GM18909 (cell line): ENCODE results near the gene GBP1.
"Not testable (repeated sequence)": the region's sequence is repeated elsewhere in the genome, so short reads cannot be mapped to it uniquely, and the experiment has no call there.

ENCODE experiments used
- ATAC-seq: cut with Tn5 transposase; IDR thresholded peaks from one replicate; pipeline ENCODE4 v1.9.1; 2021; ENCODE audit warnings: mild to moderate bottlenecking; ENCODE audit not compliant: unreplicated experiment, poor library complexity

GBP1 gene

DNA sequence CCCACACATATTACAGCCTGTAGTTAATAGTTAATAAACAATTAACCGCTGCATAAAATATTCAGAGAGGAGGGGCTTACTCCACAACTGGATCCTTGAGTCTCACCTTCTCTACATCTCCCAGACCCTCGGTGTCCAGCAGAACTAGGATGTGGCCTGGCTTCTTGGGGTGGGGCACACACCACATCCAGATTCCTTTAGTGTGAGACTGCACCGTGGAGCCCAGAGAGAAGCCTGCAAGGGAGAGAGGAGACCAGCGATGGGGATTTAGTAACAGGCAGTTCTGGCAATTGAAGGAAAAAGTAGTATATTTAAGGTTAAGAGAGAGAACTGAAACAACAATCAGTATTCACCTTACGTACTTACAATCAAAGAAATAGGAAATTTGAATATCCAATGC, 4.9 kb downstream of the GBP1 start:
- ATAC-seq, result no peak

DNA sequence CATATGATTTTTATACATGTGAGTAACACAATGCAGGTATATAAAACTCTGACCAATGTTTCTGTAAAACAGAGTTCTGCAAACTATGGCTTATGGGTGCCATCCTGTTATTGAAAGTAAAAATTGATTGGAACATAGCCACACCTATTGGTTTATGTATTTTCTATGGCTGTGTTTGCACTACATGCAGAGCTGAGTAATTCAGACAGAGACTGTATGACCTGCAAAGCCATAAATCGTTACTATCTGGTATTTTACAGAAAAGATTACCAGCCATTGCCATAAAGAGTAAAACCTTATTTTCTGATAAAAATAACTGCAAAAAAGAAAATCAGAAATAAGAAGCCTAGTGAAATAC, 13.1 kb downstream of the GBP1 start:
- no peak for ATAC-seq

DNA sequence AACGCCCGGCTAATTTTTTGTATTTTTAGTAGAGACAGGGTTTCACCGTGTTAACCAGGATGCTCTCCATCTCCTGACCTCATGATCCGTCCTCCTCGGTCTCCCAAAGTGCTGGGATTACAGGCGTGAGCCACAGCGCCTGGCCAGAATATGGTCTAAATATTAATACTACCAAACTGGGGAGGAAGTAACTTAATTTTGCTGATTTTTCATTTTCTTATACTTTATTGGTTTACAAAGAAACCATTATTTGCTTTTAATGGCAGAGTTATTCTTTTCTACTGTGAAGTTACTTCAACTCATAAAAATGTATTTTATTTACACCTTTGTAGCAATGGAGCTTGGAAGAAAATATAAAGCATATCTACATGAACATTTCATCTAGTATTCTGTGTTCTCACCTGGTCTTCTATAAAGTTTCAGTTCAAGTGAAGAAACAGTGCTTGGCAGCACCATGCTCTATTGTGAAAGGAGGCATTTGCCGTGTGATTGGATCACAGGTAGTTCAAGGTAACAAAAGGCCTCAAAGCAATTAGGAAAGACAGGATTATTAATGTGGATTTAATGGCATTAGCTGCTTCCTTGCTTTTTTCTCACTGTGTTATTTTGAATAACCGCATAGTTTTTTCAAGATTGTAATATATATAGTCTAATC, 13.6 kb downstream of the GBP1 start:
- ATAC-seq, result no peak

DNA sequence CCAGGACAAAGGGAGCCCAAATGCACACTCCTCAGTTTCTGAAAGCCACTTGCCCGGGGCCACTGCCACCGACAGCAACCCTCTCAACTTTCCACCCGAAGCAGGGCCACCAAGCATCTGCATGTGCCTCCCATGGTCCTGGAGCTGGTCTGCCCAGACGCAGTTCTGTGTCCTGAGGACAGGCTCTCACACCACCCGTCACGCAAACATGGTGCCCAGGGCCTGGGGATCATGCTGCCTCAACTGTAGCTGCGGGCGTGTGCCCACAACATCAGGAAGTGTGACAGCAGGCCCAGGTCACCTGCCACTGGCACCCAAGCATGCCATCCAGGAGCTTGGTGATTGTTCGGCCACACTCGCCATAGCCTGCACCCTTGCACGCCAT, 14.4 kb downstream of the GBP1 start:
- no peak for ATAC-seq

DNA sequence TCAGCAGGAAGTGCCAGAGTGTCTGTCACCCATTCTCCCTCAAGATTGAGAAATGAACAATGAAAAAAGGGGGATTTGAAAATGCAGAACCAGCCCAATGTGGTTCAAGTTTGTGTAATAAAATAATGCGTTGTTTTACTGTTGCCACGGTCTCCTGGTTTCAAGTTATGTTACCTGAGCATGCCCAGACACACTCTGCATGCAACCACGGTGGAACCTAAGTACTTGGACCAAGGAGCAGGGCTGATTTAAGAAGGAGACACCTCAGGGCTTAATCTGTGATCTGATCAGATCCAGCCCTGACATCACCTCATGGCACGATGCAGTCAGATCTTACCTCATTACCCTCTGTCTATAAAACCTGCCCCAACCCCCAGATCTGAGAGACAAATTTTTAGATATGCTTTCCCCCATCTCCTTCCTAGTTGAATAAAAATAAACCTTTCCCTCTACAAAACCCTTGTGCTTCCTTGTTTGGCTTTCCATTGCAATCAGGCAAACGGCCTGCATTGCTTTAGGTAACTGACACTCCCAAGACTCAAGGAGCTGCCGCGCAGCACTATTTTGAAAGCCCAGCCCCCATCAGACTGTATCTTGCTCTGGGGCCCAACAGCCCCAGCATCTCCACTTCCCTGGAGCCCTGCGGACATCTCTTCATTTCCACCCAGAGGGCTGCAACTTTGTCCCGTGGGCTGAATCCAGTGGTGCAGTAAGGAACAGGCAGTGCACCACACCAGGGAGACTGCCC, 14.9 kb downstream of the GBP1 start:
- not testable (repeated sequence) for ATAC-seq

DNA sequence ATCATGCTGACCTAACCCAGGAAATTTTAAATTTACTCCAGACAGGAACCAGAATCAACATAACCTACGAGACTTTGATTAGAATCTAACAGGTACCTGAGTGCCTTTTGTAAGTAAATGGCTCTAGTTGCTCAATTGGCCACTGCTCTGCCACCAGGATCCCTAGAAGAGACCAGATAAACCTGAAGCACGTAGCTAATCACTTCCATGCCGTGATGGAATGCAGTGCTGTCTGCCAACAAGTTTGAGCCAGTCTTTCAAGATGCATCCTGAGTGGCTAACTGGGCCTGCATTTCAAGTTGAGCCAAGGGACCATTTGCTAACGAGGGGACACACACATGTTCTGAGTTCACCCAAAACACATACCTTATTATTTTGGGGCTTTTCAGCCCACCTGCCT, 15.8 kb downstream of the GBP1 start:
- not testable (repeated sequence) for ATAC-seq

DNA sequence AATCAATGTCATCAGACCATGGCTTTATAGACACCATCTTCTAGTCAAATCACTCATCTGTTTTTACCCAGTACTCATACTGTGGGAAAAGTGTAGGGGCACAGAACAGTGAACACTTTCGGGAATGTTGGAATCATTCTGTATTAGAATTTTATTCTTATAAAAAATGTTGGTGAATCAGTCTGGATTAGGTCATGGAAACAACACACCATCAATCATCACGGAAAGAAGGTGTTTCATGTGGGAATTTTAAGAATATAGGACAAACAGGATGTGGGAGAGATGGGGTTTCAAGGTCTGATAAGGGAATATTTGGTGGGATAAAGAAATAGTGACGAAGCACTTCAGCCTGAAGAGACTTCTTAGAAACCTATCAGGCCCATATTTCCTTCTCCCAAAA, 17.3 kb downstream of the GBP1 start:
- ATAC-seq, result no peak

DNA sequence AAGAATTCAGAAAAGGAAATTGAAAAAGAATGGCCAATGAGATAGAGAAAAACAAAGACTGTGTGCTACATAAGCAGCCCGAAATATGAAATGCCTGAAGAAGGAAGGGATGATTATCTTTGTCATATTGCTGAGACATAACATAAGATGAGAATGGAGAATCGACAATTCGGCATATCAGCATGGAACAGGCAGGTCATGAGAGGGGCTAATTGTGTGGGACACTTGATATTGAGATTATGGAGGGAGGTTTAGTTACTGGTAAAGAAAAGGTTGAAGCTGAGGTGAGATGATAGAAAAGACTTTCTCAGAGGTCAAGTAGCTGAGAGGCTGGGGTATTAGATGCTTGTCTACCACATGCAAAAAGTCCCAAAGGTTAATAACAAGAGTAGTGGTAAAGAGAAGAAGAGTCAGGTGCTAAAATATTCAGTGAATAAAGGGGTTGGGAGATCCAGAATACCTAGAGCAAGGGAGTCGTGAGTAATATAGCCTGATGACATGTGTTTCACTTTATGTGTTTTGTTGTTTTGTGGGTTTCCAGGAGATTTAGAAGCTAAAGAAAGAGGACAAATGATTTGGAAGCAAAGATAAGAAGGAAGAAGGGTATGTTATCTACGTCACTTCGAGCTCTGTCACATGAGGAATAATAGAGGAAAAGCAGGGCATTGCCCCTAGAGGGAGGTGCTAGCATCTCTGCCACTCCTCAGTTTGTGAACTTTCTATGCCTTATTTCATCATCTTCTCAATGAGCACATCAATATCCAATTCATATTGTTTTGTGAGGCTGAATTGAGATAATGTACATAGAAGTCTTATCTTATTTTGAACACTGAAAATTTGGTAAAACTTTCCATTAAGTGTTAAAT, 18.5 kb downstream of the GBP1 start:
- ATAC-seq, result not testable (repeated sequence)

DNA sequence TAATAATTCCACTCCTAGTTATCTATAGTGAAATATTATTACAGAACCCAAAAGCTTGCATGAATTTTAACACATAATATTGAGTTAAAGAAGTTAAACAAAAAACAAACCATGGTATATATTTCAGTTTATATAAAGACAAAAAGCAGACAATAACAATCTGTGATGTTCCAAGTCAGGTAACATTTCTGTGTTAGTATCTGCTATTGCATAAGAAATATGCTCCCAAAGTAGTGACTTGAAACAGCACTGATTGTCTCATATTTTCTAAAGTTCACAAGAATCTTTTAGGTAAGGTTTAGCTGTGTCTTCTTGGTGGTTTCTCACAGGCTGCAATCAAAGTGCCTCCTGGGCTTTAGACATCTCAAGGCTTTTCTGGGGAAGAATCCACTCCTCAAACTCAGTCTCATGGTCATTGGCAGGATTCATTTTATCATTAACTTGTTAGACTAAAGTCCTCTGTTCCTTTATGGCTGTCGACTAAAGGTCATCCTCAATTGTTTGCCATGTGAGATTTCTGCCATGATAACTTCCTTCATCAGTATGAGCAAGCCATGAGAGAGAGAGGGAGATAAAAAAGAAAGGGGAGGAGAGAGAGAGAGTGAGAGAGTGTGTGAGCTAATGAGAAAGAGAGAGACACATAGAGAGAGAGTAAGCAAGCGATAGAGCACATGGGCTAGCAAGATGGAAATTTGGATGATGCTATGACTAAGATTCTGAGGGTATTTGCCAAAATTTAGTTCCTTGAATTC, 19.9 kb downstream of the GBP1 start:
- ATAC-seq, result no peak

DNA sequence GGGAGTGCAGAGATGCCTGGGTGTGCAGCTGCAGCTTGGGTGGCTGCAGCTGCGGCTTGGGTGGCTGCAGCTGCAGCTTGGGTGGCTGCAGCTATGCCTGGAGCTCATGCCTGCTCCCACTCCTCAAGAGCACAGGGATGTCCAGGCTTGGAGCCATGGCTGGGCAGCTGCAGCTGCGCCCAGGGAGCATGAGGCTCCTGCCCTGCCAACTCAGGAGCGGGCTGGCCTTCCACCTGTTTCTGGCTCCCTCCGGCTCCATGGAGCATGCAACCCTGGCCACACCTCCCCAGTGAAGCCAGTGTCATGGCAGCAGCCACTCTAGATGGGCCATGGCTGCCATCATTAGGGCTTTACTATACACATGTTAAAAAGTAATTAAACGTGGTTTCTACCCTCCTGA, 21.1 kb downstream of the GBP1 start:
- no peak for ATAC-seq

DNA sequence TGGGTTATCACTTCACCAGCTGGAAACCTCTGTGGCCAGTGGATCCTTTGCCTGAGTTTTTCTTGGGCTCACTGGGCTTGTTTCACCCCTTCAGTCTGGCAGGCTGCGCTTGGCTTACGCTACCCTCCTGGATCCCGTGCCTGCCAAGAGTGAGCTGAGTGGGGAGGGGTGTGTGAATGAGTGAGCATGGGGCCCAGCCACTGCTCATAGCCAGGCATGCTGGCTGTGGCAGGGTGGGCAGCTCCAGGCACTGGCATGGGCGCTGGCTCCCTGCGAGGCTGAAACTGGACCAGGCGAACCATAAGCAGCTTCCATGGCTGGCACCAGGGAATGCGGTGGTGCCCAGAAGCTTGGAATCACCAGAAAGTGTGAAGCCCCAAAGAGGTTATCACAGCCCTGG, 22.5 kb downstream of the GBP1 start:
- ATAC-seq, result no peak

DNA sequence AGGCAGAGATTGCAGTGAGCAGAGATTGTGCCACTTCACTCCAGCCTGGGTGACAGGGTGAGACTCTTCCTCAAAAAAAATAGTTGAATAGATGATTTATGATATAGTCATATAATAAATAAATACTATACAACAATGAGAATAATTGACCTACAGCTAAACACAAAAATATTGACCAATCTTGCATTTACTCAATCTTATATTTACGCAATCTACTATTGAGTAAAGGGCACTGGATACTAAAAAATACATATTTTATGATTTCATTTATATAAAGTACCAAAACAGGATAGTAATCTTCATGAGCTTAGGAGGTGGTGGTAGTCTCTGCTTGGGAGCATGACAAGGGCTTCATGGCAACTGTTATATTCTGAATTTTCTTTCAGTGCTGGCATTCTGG, 23.3 kb downstream of the GBP1 start:
- ATAC-seq, result no peak

DNA sequence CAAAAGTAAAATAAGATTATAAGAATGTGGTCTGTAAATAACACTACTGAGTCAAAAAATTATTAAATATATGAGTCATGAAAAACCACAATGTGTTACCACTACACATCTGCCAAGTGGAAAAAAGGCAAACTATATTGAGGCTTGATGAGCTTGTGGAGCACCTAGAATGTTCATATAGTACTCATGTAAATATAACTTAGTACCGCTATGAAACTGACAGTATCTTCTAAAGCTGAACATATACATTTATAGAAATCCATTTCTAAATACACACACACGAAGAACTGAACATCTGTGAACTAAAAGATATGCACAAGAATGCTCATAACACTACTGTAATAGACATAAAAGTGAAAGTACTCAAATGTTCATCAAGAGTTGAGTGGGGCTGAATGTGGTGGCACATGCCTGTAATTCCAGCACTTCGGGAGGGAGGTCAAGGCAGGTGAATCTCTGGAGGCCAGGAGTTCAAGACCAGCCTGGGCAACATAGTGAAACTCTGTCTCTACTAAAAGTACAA, 23.8 kb downstream of the GBP1 start:
- peak; percentile 98 for ATAC-seq

DNA sequence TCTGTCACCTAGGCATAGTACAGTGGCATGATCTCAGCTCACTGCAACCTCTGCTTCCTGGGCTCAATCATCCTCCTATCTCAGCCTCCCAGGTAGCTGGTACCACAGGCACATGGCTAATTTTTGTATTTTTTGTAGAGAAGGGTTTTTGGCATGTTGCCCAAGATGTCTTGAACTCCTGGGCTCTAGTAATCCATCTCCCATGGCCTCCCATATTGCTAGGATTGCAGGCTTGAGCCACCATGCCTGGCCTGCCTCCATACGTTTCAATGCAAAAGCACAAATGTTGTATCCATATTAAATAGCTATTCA, 24.7 kb downstream of the GBP1 start:
- ATAC-seq, result no peak

DNA sequence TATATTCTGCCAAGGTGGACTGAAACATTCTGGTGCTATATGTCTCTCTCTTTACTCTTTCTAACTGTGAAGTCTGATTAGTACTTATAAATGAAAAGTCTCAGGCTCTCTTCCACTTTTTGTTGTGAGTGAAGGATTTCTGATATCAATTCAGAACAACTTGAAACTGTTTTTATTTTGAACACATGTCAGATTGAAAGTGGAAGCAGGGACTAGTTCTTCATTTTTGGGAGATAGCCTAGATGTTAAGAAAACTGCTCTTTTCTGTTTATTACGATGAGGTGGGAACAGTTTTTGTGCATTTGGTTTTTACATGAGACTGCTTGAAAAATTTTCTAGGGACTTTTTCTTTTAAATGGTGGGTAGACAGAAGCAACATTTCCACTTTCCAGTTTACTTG, 27.8 kb downstream of the GBP1 start:
- ATAC-seq, result no peak

DNA sequence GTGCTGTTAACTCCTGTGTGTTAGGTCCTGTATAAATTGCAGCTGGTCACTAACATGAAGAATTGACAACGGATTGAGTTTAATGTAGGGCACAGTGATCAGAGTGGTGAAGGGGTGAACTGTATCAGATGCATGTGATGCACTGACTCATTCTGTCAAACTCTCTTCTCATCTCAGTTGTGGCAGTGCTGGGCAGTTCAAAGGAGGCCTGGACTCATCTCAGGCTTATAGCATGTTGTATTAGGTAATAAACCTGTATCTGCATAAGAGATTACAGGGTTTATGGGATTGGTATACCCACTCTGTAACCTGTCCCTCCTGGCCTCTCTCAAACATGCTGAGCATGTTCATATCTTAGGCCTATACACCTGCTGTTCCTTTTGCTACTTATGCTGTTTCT, 29.9 kb downstream of the GBP1 start:
- no peak for ATAC-seq

DNA sequence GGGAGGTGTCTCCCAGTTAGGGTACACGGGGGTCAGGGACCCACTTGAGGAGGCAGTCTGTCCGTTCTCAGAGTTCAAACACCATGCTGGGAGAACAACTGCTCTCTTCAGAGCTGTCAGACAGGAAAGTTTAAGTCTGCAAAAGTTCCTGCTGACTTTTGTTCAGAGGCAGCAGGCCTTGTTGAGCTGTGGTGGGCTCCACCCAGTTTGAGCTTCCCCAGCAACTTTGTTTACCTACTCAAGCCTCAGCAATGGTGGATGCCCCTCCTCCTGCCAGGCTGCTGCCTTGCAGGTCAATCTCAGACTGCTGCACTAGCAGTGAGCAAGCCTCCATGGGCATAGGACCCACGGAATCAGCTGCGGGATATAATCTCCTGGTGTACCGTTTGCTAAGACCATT, 31.0 kb downstream of the GBP1 start:
- not testable (repeated sequence) for ATAC-seq

DNA sequence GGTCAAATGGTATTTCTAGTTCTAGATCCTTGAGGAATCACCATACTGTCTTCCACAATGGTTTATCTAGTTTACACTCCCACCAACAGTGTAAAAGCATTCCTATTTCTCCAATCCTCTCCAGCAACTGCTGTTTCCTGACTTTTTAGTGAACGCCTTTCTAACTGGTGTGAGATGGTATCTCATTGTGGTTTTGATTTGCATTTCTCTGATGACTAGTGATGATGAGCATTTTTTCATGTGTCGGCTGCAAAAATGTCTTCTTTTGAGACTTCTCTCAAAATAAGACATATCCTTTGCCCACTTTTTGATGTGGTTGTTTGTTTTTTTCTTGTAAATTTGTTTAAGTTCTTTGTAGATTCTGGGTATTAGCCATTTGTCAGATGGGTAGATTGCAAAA, 36.0 kb downstream of the GBP1 start:
- ATAC-seq, result not testable (repeated sequence)

DNA sequence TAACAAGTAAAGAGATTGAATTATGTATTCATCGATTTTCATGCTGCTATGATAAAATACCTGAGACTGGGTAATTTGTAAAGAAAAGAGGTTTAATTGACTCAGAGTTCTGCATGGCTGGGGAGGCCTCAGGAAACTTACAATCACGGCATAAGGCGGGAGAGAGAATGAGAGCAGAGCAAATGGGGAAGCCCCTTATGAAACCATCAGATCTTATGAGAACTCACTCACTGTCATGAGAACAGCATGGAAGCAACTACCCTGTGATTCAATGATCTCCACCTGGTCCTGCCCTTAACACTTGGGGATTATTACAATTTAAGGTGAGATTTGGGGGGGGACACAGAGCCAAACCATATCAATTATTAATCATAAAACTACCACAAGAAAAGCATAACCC, 39.1 kb downstream of the GBP1 start:
- ATAC-seq, result no peak

DNA sequence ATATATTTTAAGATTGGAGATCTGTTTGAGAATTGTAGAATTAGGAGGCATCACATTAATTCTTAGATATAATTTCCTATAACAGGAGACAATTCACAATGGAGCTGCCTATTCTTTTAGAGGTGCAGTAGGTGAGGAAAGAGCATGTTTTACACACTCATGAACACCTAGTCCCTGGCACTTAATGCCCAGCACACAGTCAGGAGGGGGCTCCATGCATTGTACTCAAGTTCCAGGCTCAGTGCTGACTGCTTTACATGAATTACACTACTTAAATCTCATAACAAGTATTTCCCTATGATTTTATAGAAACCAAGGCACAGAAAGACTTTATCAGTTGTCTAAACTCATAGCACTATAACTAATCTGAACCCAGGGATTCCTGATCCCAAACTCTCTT, 42.0 kb downstream of the GBP1 start:
- ATAC-seq, result no peak
